ENCODE data around the gene ATOH1. TPM values are rescaled to one million over a fixed set of nuclear protein-coding genes. Genes with fewer than 3 reads are reported as not detected.

The ATOH1 gene
- total and polyA plus RNA-seq, 8 donors = 35.3 TPM; not detected in 7

GRCh38 chr4:93843772-93844171 lies 15.2 kb downstream of the ATOH1 start:
- intact Hi-C loops (cut with DNase I; ENCODE audit: low total_unique reads) = no loop called here
- no peaks in the 10 kb centered on the region for H3K9me3 ChIP-seq
- peaks cover 0 to 16% (median 0%) of the 10 kb centered on the region in 3 donors for H3K27me3 ChIP-seq
- H3K4me3 ChIP-seq = no peak overlapping the region
- TF ChIP-seq EP300 (IDR thresholded peaks at IDR 0.05) (no peak), POLR2AphosphoS5 (IDR thresholded peaks at IDR 0.05) (no peak), POLR2A (IDR thresholded peaks at IDR 0.05) (no peak)
- TF ChIP-seq, protein P1, sequence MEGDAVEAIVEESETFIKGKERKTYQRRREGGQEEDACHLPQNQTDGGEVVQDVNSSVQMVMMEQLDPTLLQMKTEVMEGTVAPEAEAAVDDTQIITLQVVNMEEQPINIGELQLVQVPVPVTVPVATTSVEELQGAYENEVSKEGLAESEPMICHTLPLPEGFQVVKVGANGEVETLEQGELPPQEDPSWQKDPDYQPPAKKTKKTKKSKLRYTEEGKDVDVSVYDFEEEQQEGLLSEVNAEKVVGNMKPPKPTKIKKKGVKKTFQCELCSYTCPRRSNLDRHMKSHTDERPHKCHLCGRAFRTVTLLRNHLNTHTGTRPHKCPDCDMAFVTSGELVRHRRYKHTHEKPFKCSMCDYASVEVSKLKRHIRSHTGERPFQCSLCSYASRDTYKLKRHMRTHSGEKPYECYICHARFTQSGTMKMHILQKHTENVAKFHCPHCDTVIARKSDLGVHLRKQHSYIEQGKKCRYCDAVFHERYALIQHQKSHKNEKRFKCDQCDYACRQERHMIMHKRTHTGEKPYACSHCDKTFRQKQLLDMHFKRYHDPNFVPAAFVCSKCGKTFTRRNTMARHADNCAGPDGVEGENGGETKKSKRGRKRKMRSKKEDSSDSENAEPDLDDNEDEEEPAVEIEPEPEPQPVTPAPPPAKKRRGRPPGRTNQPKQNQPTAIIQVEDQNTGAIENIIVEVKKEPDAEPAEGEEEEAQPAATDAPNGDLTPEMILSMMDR (IDR thresholded peaks at IDR 0.05) = no peak
- no peak overlapping the region for H3K27ac ChIP-seq
- no peaks in the 10 kb centered on the region for H3K36me3 ChIP-seq
- DNase-seq = no peak
- peaks cover 0 to 5% (median 0%) of the 10 kb centered on the region in 4 donors for H3K4me1 ChIP-seq

DNA sequence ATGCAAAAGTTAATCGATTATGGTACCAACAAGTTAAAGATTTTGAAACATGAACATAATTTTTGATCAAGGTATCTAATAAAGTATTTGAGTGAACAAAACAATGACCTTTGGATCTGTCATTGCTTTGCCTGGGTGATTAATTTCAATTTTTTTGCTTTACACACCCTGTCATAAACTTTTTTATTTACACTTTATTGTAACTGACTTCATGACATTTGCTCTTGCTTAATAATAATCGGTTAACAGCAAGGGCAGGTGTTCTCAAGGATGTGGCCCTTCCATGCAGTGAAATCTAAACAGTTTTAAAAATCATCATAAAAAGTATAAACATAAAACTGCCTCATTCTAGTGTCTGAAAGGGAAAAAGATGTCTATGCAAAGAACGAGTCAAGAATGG lies 24.1 kb downstream of the ATOH1 start:
- peaks cover 0 to 5% (median 0%) of the 10 kb centered on the region in 3 donors for H3K27me3 ChIP-seq
- H3K36me3 ChIP-seq = no peaks in the 10 kb centered on the region
- WGBS, 5 donors = 72 to 84% (median 77%) methylated on average over 3 of the region's 3 CpGs
- DNase-seq = no peak
- TF ChIP-seq POLR2AphosphoS5 (IDR thresholded peaks at IDR 0.05) (no peak), POLR2A (IDR thresholded peaks at IDR 0.05) (no peak), EP300 (IDR thresholded peaks at IDR 0.05) (no peak)
- TF ChIP-seq, protein P1 (IDR thresholded peaks at IDR 0.05) = no peak
- intact Hi-C loops (cut with DNase I; ENCODE audit: low total_unique reads) = no loop called here
- no peaks in the 10 kb centered on the region for H3K4me1 ChIP-seq
- no peak overlapping the region for H3K4me3 ChIP-seq
- no peaks in the 10 kb centered on the region for H3K9me3 ChIP-seq
- no peak overlapping the region for H3K27ac ChIP-seq

GRCh38 chr4:93855926-93856325 lies 27.4 kb downstream of the ATOH1 start:
- H3K4me3 ChIP-seq = no peak overlapping the region
- peaks cover 0 to 7% (median 0%) of the 10 kb centered on the region in 3 donors for H3K27me3 ChIP-seq
- H3K9me3 ChIP-seq = no peaks in the 10 kb centered on the region
- H3K4me1 ChIP-seq = no peaks in the 10 kb centered on the region
- no peaks in the 10 kb centered on the region for H3K36me3 ChIP-seq
- no peak overlapping the region for H3K27ac ChIP-seq
- TF ChIP-seq POLR2AphosphoS5 (IDR thresholded peaks at IDR 0.05) (no peak), EP300 (IDR thresholded peaks at IDR 0.05) (no peak), POLR2A (IDR thresholded peaks at IDR 0.05) (no peak)
- TF ChIP-seq, protein P1 (IDR thresholded peaks at IDR 0.05) = no peak
- no peak for DNase-seq
- intact Hi-C loops (cut with DNase I; ENCODE audit: low total_unique reads) = no loop called here
- WGBS, 5 donors = 42 to 57% (median 53%) methylated on average over 1 of the region's 1 CpG

DNA sequence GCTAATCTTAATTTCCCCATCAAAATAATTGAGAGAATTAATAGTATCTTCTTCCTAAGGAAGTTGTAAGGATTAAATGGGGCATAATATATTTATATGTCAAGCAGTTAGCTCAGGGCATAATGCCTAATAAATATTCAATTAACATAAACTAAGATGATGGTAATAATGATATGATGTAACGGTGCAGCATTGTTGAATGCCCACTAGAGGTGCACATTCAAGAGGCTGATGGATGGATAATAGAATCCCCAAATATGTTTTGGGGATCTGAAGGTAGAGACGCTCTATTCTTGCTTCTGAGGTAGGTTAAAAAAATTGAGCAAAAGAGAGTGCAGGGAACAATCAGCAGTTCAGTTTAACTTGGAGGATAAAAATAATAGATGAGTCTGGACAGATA lies 37.1 kb downstream of the ATOH1 start:
- 73 to 95% (median 87%) methylated on average over 2 of the region's 2 CpGs for WGBS, 5 donors
- TF ChIP-seq POLR2A (IDR thresholded peaks at IDR 0.05) (no peak), EP300 (IDR thresholded peaks at IDR 0.05) (no peak), POLR2AphosphoS5 (IDR thresholded peaks at IDR 0.05) (no peak)
- TF ChIP-seq, protein P1 (IDR thresholded peaks at IDR 0.05) = no peak
- intact Hi-C loops (cut with DNase I; ENCODE audit: low total_unique reads) = no loop called here
- peaks cover 0 to 2% (median 0%) of the 10 kb centered on the region in 4 donors for H3K9me3 ChIP-seq
- no peak overlapping the region for H3K4me3 ChIP-seq
- H3K27me3 ChIP-seq = no peaks in the 10 kb centered on the region
- no peaks in the 10 kb centered on the region for H3K36me3 ChIP-seq
- no peaks in the 10 kb centered on the region for H3K4me1 ChIP-seq
- DNase-seq = no peak
- H3K27ac ChIP-seq = no peak overlapping the region

Data from stomach (tissue), 9 donors.